ENCODE data around the gene PTH1R. TPM values are rescaled to one million over a fixed set of nuclear protein-coding genes. Genes with fewer than 3 reads are reported as not detected.

The PTH1R gene
- polyA plus RNA-seq, 1 of the 3 experiments (the other 2 are of a cell fraction): 0.07 TPM

DNA sequence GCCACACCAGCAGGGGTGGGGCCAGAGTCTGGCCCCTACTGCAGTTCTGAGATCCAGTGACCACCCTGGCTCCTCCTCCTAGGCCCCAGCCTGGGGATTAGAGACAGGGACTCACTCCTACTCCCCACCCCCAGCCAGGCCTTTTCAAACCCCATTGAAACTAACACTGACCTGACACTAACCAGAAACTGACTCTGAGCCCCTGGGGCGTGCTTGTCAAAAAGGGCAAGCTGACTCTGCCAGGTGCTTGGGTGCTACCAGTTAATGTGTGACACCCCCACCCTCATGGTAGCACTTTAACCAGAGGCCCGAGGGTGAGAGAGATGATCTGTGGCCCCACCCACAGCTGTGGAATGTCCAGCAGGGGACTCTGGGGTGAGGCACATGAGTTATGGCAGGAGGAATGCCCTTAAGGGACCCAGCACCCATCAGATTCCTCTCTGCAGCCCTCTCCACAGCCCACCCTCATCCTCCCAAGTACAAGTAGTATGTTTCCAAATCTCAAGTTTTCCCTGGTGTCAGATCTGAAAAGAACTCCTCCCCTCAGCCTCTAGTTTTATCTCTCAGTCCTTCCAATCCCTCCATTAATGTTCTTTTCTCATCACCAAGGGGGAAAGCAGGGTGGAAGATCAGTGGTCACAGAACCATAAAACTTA is 1.4 kb downstream of the PTH1R start:
- Histone ChIP-seq H3K79me2 (ENCODE audit: insufficient read depth) (no peaks in the 10 kb centered on the region), H3K4me2 (no peak overlapping the region), H3K27ac (ENCODE audit: low read depth in 2 of 2, low read length in 1 of 2) (no peak overlapping the region), H3K9ac (no peak overlapping the region), H3K4me1 (ENCODE audit: control insufficient read depth in 1 of 2, insufficient read depth in 2 of 2, low read depth in 1 of 2, low read length in 1 of 2) (peaks cover 0 to 20% of the 10 kb centered on the region in 2 experiments; a peak in 1 of 4 replicates), H3K36me3 (replicated peaks in 1 of 2; ENCODE audit: control insufficient read depth in 1 of 2, insufficient read depth in 2 of 2, low read length in 1 of 2) (no peaks in the 10 kb centered on the region), H3F3A (replicated peaks; ENCODE audit: insufficient read depth) (no peaks in the 10 kb centered on the region), H2AFZ (ENCODE audit: low read depth) (no peak overlapping the region), H4K20me1 (ENCODE audit: insufficient read depth) (no peaks in the 10 kb centered on the region), H3K9me2 (no peaks in the 10 kb centered on the region), H3K27me3 (ENCODE audit: insufficient read depth) (peaks cover 19% of the 10 kb centered on the region), H3K4me3 (ENCODE audit: low read depth in 2 of 2, low read length in 1 of 2) (no peak overlapping the region), H3K9me3 (no peaks in the 10 kb centered on the region)
- peak; percentile 39; the same call in 1 of the 2 replicates for TF ChIP-seq RCOR1 (IDR thresholded peaks at IDR 0.05; ENCODE audit: low read length)
- peak in 1 of 2 experiments; percentile 48; a peak in 1 of 4 replicates for TF ChIP-seq EP300 (IDR thresholded peaks at IDR 0.05; ENCODE audit: borderline replicate concordance in 1 of 2, low read depth in 1 of 2, low read length in 1 of 2)
- TF ChIP-seq MAX (IDR thresholded peaks at IDR 0.05; ENCODE audit: low read depth): no peak
- peak; percentile 20 for TF ChIP-seq CHD2 (IDR thresholded peaks at IDR 0.05; ENCODE audit: low read length, partially characterized antibody)
- 63% methylated on average over 1 of the region's 2 CpGs for WGBS (ENCODE audit: low lambda C conversion rate)
- ChIA-PET POLR2A (interaction anchor here (0.8 kb wide), 1 partner anchor 33 kb away, joined by 3 read pairs; no protein-coding TSS in a partner anchor), CTCF (interaction anchor here (0.6 to 31.0 kb wide), 8 partner anchors 5 to 280 kb away, joined by 3 to 480 read pairs (median 10); partner anchors contain the start of gene PTH1R)
- peak; percentile 81 for DNase-seq

- Histone ChIP-seq H3K4me2 (no peak overlapping the region), H3K79me2 (ENCODE audit: insufficient read depth) (no peaks in the 10 kb centered on the region)
Observed at GRCh38 chr3:46880884-46881595, 3.5 kb downstream of the PTH1R start.

More at GRCh38 chr3:46880884-46881595, 3.5 kb downstream of the PTH1R start:
- Histone ChIP-seq H3K4me1 (ENCODE audit: control insufficient read depth in 1 of 2, insufficient read depth in 2 of 2, low read depth in 1 of 2, low read length in 1 of 2) (peaks cover 0 to 20% of the 10 kb centered on the region in 2 experiments; a peak in 1 of 4 replicates), H3K27me3 (ENCODE audit: insufficient read depth) (peaks cover 22% of the 10 kb centered on the region), H3F3A (replicated peaks; ENCODE audit: insufficient read depth) (no peaks in the 10 kb centered on the region), H4K20me1 (ENCODE audit: insufficient read depth) (no peaks in the 10 kb centered on the region), H3K36me3 (replicated peaks in 1 of 2; ENCODE audit: control insufficient read depth in 1 of 2, insufficient read depth in 2 of 2, low read length in 1 of 2) (no peaks in the 10 kb centered on the region), H3K9me3 (no peaks in the 10 kb centered on the region), H3K9me2 (no peaks in the 10 kb centered on the region), H2AFZ (ENCODE audit: low read depth) (no peak overlapping the region), H3K9ac (no peak overlapping the region), H3K27ac (ENCODE audit: low read depth in 2 of 2, low read length in 1 of 2) (no peak overlapping the region), H3K4me3 (ENCODE audit: low read depth in 2 of 2, low read length in 1 of 2) (no peak overlapping the region)
- DNase-seq: no peak
- 59% methylated on average over 22 of the region's 29 CpGs for WGBS (ENCODE audit: low lambda C conversion rate)
- ChIA-PET CTCF (interaction anchor here (0.7 to 31.0 kb wide), 7 partner anchors 7 to 393 kb away, joined by 3 to 480 read pairs (median 6); partner anchors contain the start of gene PTH1R), POLR2A (interaction anchor here (1.8 kb wide), 1 partner anchor 35 kb away, joined by 6 read pairs; no protein-coding TSS in a partner anchor)
- TF ChIP-seq, protein P1, sequence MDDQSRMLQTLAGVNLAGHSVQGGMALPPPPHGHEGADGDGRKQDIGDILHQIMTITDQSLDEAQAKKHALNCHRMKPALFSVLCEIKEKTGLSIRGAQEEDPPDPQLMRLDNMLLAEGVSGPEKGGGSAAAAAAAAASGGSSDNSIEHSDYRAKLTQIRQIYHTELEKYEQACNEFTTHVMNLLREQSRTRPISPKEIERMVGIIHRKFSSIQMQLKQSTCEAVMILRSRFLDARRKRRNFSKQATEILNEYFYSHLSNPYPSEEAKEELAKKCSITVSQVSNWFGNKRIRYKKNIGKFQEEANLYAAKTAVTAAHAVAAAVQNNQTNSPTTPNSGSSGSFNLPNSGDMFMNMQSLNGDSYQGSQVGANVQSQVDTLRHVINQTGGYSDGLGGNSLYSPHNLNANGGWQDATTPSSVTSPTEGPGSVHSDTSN (IDR thresholded peaks at IDR 0.05): no peak
- TF ChIP-seq USF2 (IDR thresholded peaks at IDR 0.05; ENCODE audit: borderline replicate concordance, low read depth, low read length): no peak
- TF ChIP-seq MAX (IDR thresholded peaks at IDR 0.05; ENCODE audit: low read depth): no peak

All from SK-N-SH (cell line).